HG03139 (cell line): Measurements from ENCODE around the gene TPSD1.

Source experiments
- ATAC-seq: cut with Tn5 transposase; IDR thresholded peaks from one replicate; pipeline ENCODE4 v1.9.1; 2021; ENCODE audit not compliant: unreplicated experiment

Gene TPSD1

DNA sequence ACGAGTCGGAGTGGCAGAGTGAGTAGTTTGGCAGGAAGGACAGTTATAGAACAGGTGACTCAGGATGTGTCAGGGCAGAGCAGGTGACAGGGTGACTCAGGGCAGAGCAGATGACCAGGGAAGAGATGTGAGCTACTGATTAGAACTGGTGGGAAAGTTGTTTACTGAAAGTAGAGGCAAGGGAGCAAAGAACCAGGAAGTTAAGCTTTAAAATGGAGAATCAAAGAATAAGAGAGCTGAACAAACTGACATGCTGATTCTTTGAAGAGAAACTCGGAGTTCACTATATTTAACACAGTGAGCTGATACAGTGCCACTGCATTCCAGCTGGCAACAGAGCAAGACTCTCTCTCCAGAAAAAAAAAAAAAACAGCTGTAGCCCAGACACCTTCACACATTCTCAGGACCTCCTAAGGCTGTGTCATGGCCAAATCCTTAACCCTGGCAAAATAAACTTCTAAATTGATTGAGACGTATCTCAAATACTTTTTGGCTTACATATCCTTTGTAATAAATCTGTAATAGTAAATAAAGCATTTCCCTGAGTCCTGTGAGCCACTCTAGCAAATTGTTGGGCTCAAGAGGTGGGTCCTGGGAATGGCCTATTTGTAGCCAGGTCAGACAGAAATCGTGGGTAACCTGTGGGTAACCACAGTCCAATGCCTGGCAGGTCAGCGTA, 41.3 kb downstream of the TPSD1 start:
- no peak for ATAC-seq

DNA sequence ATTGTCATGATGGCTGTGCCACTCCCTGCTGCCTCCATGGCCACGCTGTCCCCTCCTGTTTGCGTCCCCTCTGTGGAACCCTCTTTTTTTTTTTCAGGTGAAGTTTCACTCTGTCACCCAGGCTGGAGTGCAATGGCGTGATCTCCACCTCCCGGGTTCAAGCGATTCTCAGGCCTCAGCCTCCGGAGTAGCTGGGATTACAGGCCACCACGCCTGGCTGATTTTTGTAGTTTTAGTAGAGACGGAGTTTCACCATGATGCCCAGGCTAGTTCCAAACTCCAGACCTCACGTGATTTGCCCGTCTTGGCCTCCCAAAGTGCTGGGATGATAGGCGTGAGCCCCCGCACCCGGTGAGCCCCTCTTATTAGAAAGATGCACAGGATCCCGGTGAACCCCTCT, 42.5 kb downstream of the TPSD1 start:
- ATAC-seq, result no peak

GRCh38 chr16:1299012-1299867, 43.4 kb downstream of the TPSD1 start:
- no peak for ATAC-seq

DNA sequence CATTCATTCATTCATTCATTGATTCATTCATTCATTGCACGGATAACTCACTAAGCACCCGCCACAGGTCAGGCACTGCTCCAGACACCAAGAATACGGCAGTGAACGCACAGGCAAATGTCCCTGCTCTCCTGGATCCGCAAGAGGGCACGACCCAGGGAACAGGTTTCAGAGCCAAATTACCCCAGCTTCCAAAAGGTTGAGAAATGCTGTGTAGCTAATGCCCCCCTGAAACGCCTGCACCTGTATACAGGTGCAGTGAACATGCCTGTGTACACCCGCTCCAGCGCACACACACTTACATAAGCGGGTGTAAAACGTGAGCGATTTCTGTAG, 44.0 kb downstream of the TPSD1 start:
- ATAC-seq, result no peak

DNA sequence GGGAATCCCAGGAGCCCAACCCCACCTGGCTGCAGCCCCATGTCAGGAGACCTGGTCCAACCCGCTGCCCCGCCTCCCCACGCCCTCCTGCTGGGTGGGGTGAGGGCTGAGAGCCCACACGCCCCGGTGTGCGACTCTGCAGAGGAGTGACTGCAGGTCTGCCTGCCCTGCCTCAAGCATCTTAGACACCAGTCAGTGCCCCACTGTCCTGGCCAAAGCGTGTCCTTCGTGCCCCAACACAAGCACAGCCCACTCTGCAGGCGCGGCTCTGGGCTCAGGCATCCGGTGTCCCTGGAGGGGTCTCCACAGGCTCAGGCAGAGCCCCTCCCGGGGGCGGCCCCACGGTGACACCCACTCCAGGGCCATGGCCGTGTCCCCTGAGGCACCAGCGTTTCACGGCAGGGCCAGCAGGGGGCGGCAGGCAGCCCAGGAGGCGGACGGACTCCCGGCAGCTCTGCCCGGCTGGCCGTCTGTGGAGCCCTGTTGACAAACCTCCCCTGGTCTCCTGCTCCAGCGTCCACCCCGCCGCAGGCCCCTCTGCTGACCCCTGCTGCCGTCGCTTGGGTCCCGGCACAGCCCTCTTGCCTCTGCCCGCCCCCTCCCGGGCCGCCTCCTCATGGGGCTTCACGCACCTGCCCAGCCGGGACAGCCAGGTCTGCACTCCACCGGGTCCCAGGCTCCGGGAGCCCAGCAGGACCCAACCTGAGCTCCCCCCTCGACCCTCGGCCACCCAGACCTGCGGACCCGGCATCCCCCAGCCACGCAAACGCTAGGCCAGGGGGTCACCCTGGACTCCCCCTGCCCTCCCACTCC, 45.0 kb downstream of the TPSD1 start:
- ATAC-seq, result no peak

GRCh38 chr16:1301562-1301961, 45.7 kb downstream of the TPSD1 start:
- no peak for ATAC-seq

- ATAC-seq, result no peak
Measured at GRCh38 chr16:1305823-1306222, 50.0 kb downstream of the TPSD1 start.

DNA sequence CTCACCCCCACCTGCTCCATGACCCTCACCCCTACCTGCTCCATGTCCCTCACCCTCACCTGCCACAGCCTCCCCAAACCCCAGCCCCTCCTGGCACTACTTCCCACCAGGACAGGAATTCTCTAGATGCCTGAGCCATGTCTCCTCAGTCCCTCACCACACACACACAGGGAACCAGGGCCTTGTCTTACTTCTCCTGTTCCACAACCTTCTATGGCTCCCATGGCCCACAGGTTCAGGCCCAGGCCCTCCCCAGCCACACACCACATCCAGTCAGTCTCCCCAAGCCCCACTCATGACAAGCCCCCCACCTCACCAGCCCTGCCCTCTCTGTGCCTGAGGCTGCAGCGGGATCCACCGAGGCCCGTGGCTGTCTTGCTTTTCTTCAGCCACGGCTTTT, 50.5 kb downstream of the TPSD1 start:
- ATAC-seq, result no peak

- ATAC-seq, result peak; percentile 17
Measured at GRCh38 chr16:1308036-1308976, 52.4 kb downstream of the TPSD1 start.
